HCT116 (cell line): ENCODE measurements around the gene CDK14. TPM values are rescaled to one million over a fixed set of nuclear protein-coding genes. Genes with fewer than 3 reads are reported as not detected.

ENCODE experiments used
- ATAC-seq: fragments of 200-7000 bp; cut with Tn5 transposase; 2 replicates; pipeline ENCODE4 v1.9.1; 2020; ENCODE audit warnings: mild to moderate bottlenecking, moderate library complexity
- BruUV-seq: library from RNA; stranded (reverse); fragments of 400-500 nt; replicated peaks from 2 replicates; lab custom pipeline; 2021; lab: Mats Ljungman, UMichigan
- CTCF ChIA-PET: fragments of 300-600 bp; sonication (Branson Sonifier 250); formaldehyde crosslinking; loops from one replicate; lab custom pipeline; 2021; ENCODE audit warnings: antibody characterized with exemption; lab: Charles Lee
- POLR2A ChIA-PET: fragments of 300-600, 350-600 bp; sonication (Branson Sonifier 250); formaldehyde crosslinking; loops from one replicate; lab custom pipeline; 2021; ENCODE audit warnings: antibody characterized with exemption; lab: Charles Lee
- RAD21 ChIA-PET, 2 experiments: fragments of 300-600 bp; sonication (Branson Sonifier 250); formaldehyde crosslinking; loops; one replicate each; lab custom pipeline; 2023; ENCODE audit warnings: low total read pairs in 2 of 2; ENCODE audit not compliant: uncharacterized antibody in 2 of 2, unreplicated experiment in 2 of 2, low non-redundant PET in 1 of 2; lab: Charles Lee
- DNase-seq: peaks from one replicate; pipeline ENCODE4 v3.0.0-alpha.2; 2010; ENCODE audit warnings: low read depth, low spot score
- H2AFZ ChIP-seq: fragments of 200-600 bp; shearing (Covaris generic), sonication (generic); 2 replicates; pipeline ENCODE4 v1.6.1; 2017; ENCODE audit warnings: low read depth, mixed run types, mixed read lengths, antibody characterized with exemption, low read length; ENCODE audit not compliant: poor library complexity, severe bottlenecking
- H3K27ac ChIP-seq: 2 replicates; pipeline ENCODE4 v1.5.1; 2012; ENCODE audit warnings: low read depth, low read length
- H3K27me3 ChIP-seq: fragments of 200-600 bp; sonication (generic); 2 replicates; pipeline ENCODE4 v1.6.1; 2016; ENCODE audit warnings: mixed run types, low read length, mixed read lengths; ENCODE audit not compliant: insufficient read depth
- H3K36me3 ChIP-seq, 2 experiments: fragments of 200-500 bp in 1 of 2; fragments of 200-600 bp in 1 of 2; sonication (Bioruptor generic) in 1 of 2; sonication (generic) in 1 of 2; 2 replicates each; pipeline versions ENCODE4 v1.5.1 to v1.6.1; 2014 to 2016; ENCODE audit warnings: low read length in 2 of 2, inconsistent platforms in 1 of 2, mixed read lengths in 1 of 2, mixed run types in 1 of 2; ENCODE audit not compliant: insufficient read depth in 2 of 2, control insufficient read depth in 1 of 2
- H3K4me1 ChIP-seq, 2 experiments: fragments of 200-600 bp in 1 of 2; sonication (generic) in 1 of 2; 2 replicates each; pipeline versions ENCODE4 v1.5.1 to v1.6.1; 2012 to 2017; ENCODE audit warnings: low read length in 2 of 2, inconsistent platforms in 1 of 2, mild to moderate bottlenecking in 1 of 2, mixed read lengths in 1 of 2, mixed run types in 1 of 2, moderate library complexity in 1 of 2; ENCODE audit not compliant: insufficient read depth in 2 of 2, control insufficient read depth in 1 of 2
- H3K4me2 ChIP-seq: fragments of 200-600 bp; sonication (generic); 2 replicates; pipeline ENCODE4 v1.6.1; 2017; ENCODE audit warnings: mixed run types, low read length, mixed read lengths
- H3K4me3 ChIP-seq, 2 experiments: fragments of 200-600 bp in 1 of 2; sonication (generic) in 1 of 2; replicated peaks in 1 of 2; 2 replicates each; pipeline ENCODE4 v1.5.1; 2011 to 2016; ENCODE audit warnings: low read length in 2 of 2, control low read depth in 1 of 2, low read depth in 1 of 2, mild to moderate bottlenecking in 1 of 2, mixed read lengths in 1 of 2, mixed run types in 1 of 2
- H3K79me2 ChIP-seq: fragments of 200-600 bp; sonication (generic); 2 replicates; pipeline ENCODE4 v1.6.1; 2017; ENCODE audit warnings: mild to moderate bottlenecking, mixed run types, low read length, moderate library complexity, mixed read lengths; ENCODE audit not compliant: insufficient read depth
- H3K9ac ChIP-seq: fragments of 200-600 bp; sonication (generic); 2 replicates; pipeline ENCODE4 v1.6.1; 2016; ENCODE audit warnings: low read length, mixed read lengths
- H3K9me2 ChIP-seq: fragments of 200-600 bp; sonication (generic), shearing (Covaris generic); 2 replicates; pipeline ENCODE4 v1.6.1; 2017; ENCODE audit warnings: mixed run types, mild to moderate bottlenecking, moderate library complexity; ENCODE audit not compliant: insufficient read depth
- H3K9me3 ChIP-seq, 2 experiments: fragments of 200-500 bp in 1 of 2; fragments of 200-600 bp in 1 of 2; sonication (Bioruptor generic) in 1 of 2; sonication (generic) in 1 of 2; 2 replicates each; pipeline ENCODE4 v1.6.1; 2014 to 2017; ENCODE audit warnings: low read length in 2 of 2, mixed read lengths in 2 of 2, inconsistent platforms in 1 of 2, low read depth in 1 of 2, mild to moderate bottlenecking in 1 of 2, mixed run types in 1 of 2, moderate library complexity in 1 of 2; ENCODE audit not compliant: control insufficient read depth in 1 of 2, insufficient read depth in 1 of 2
- H4K20me1 ChIP-seq: fragments of 200-600 bp; sonication (generic), shearing (Covaris generic); 2 replicates; pipeline ENCODE4 v1.6.1; 2017; ENCODE audit warnings: mixed run types, mild to moderate bottlenecking, moderate library complexity; ENCODE audit not compliant: insufficient read depth
- ATF3 ChIP-seq: IDR thresholded peaks from 2 replicates; pipeline ENCODE4 v1.6.1; 2012
- CEBPB ChIP-seq: IDR thresholded peaks from 2 replicates; pipeline ENCODE4 v1.6.1; 2012; ENCODE audit warnings: low read depth
- EGR1 ChIP-seq: IDR thresholded peaks from 2 replicates; pipeline ENCODE4 v1.6.1; 2012; ENCODE audit warnings: low read depth
- EZH2 ChIP-seq: fragments of 200-600 bp; sonication (generic); IDR thresholded peaks from 2 replicates; pipeline ENCODE4 v1.6.1; 2017; ENCODE audit warnings: antibody characterized with exemption, mixed run types
- FOSL1 ChIP-seq: IDR thresholded peaks from 2 replicates; pipeline ENCODE4 v1.6.1; 2012; ENCODE audit warnings: low read depth
- MAX ChIP-seq: IDR thresholded peaks from 2 replicates; pipeline ENCODE4 v1.6.1; 2012
- POLR2A ChIP-seq: IDR thresholded peaks from 2 replicates; pipeline ENCODE4 v1.7.0; 2011; ENCODE audit warnings: borderline replicate concordance; ENCODE audit not compliant: insufficient read depth, insufficient read length; ENCODE audit errors: extremely low read depth
- POLR2AphosphoS5 ChIP-seq: IDR thresholded peaks from 2 replicates; pipeline ENCODE4 v1.6.1; 2011; ENCODE audit warnings: mild to moderate bottlenecking, low read depth, low read length, moderate library complexity
- REST ChIP-seq: IDR thresholded peaks from 2 replicates; pipeline ENCODE4 v1.6.1; 2012; ENCODE audit warnings: low read depth
- SIN3A ChIP-seq: IDR thresholded peaks from 2 replicates; pipeline ENCODE4 v1.6.1; 2012; ENCODE audit warnings: low read depth
- SP1 ChIP-seq: IDR thresholded peaks from 2 replicates; pipeline ENCODE4 v1.6.1; 2012; ENCODE audit warnings: low read depth
- SRF ChIP-seq: IDR thresholded peaks from 2 replicates; pipeline ENCODE4 v1.6.1; 2012; ENCODE audit warnings: low read depth
- YY1 ChIP-seq: IDR thresholded peaks from 2 replicates; pipeline ENCODE4 v1.6.1; 2011; ENCODE audit warnings: low read length, low read depth, moderate library complexity, mild to moderate bottlenecking; ENCODE audit not compliant: insufficient replicate concordance; ENCODE audit errors: extremely low read depth
- ZFX ChIP-seq: fragments of 450-650 bp; IDR thresholded peaks from 2 replicates; pipeline ENCODE4 v1.6.1; 2017
- ZNF274 ChIP-seq: fragments of 200-500 bp; sonication (Bioruptor generic); IDR thresholded peaks from 2 replicates; pipeline ENCODE4 v1.6.1; 2014; ENCODE audit warnings: mild to moderate bottlenecking, low read depth, low read length, inconsistent platforms
- intact Hi-C: fragments of 100-400 bp; cut with micrococcal nuclease; formaldehyde crosslinking; loops from 2 replicates; pipeline ENCODE4 v1.10.0; 2022
- total RNA-seq: library from RNA; stranded (reverse); gene quantifications from one replicate; pipeline ENCODE4 v1.2.1, GENCODE V29; 2021; ENCODE audit not compliant: unreplicated experiment

Gene CDK14
- total RNA-seq, 1 experiment from 2014 or later, result 10.2 TPM

GRCh38 chr7:90692947-90693346 lies 96.8 kb downstream of the CDK14 start:
- TF ChIP-seq ATF3 (no peak), YY1 (no peak), CEBPB (no peak), SP1 (no peak), REST (no peak), SIN3A (no peak), EZH2 (no peak), MAX (no peak), SRF (no peak), POLR2A (no peak), FOSL1 (no peak), POLR2AphosphoS5 (no peak), EGR1 (no peak), ZNF274 (no peak), ZFX (no peak)
- Histone ChIP-seq H2AFZ (no peak overlapping the region), H3K9me2 (no peaks in the 10 kb centered on the region), H3K4me3 (no peak overlapping the region), H3K4me2 (no peak overlapping the region), H3K9ac (no peak overlapping the region), H3K27me3 (no peaks in the 10 kb centered on the region), H3K9me3 (no peaks in the 10 kb centered on the region), H3K36me3 (no peaks in the 10 kb centered on the region), H3K27ac (no peak overlapping the region), H3K79me2 (no peaks in the 10 kb centered on the region), H3K4me1 (no peaks in the 10 kb centered on the region), H4K20me1 (no peaks in the 10 kb centered on the region)
- CTCF ChIA-PET, result no interaction called here
- intact Hi-C loops, result no loop called here
- ATAC-seq (no peak), DNase-seq (no peak)
- RAD21 ChIA-PET, result no interaction called here
- no TSS peak for BruUV-seq
- POLR2A ChIA-PET, result no interaction called here
